Left hindlimb (tissue), 1 donor: ENCODE measurements around the gene NDUFAB1.
"Not testable (repeated sequence)": the region's sequence is repeated elsewhere in the genome, so short reads cannot be mapped to it uniquely, and the experiment has no call there.

Source experiments
- DNase-seq: peaks from one replicate; pipeline ENCODE4 v3.0.0-alpha.2; 2018

NDUFAB1 gene

DNA sequence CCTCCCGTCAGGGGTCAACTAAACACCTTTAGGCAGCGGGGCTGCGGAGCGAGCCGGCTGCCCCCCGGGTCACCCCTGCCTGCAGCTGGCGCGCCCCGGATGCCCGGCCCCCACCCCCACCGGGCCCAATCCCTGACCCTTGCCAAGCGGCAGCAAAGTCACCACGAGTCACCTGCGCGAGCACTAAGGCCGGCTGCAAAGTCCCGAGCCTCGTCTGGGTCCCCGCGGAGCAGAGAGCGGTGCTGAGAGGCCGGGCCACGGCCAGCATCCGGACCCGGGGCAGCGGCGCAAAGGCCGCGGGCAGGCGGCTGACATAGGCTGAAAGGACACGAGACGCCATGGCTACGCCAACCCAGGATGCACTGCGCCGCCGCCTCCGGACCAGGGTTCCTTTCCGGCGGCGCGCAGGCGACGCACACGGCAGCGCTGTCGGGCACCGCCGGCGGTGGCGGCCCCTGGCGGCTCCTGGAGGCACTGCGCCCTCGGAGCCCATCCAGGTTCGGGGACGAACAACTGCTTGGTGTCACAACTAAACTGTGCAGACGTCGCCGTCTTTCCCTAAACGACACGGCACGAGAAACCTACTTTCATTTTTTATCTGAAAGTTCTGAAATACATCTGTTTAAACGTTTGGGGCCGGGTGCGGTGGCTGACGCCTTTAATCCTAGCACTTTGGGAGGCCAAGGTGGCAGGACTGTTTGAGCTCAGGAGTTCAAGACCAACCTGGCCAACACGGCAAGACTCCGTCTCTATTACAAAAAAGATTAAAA lies at the start of gene NDUFAB1:
Gene NDUFAB1, minus strand, starts transcription at position 366 of the 770 bp plus-strand sequence. Its CDS starts 26 bp downstream, at position 340.
- DNase-seq, result peak; percentile 91

DNA sequence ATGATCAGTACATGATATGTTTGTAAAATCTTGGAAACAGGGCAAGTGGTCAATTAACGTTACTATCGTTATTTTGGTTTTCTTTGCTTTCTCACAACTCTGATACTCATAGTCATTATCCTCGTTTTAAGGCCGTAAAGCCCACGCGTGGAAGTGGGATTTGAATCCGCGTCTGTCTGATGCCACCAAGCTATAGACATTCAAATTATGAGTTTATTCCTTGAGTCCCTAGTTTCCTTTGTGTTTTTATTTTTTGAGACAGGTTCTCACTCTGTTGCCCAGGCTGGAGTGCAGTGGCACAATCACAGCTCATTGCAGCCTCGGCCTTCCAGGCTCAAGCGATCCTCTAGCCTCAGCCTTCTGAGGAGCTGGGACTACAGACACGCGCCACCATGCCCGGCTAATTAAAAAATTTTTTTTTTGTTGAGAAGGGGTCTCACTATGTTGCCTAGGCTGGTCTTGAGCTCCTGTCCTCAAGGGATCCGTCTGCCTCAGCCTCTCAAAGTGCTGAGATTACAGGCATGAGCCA lies 46.2 kb upstream of the NDUFAB1 start:
- no peak for DNase-seq

DNA sequence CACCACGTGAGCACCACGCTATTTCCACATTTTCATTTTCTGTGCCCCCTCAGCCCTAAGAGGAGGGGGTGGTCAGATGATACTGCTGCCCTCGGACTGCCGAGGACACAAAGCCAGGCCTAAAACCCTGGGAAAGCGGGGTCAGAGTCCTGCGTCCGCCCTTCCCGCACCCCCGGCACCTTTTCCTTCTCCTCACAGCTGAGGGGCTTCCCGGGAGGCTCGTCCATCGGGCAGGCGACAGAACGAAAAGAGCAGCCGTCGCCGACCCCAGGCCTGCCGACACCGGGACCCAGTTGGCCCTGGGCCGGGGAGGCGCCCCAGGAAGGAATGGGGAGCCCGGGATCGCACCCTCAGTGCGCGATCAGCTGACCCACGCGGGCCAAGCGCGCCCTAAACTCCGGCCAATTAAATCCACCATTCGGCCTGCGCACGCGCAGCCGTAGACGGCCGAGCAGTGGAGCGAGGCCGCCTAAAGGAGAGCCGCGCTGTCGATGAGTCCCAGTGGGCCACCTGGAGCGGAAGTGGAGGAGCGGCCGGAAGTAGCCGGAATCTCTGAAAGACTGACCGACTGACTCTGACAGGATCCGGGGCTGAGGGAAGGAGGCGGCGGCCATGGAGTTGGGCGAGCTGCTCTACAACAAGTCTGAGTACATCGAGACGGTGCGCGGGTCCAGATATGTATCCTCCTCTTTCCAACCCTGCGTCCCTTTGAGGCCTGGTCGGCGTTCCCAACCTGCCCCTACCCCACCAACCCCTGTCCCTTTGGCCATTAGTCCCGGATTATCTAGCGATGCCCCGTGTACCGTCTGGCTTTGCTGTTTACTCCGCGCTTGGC lies 45.0 kb upstream of the NDUFAB1 start, which contains the start of the genes DCTN5 and PALB2:
Gene DCTN5, plus strand, starts transcription at position 536 of the 835 bp plus-strand sequence. Its CDS starts 77 bp downstream, at position 613.
Gene PALB2, minus strand, starts transcription at position 380 of the 835 bp plus-strand sequence. Its CDS starts 153 bp downstream, at position 227.
- peak; percentile 95 for DNase-seq

DNA sequence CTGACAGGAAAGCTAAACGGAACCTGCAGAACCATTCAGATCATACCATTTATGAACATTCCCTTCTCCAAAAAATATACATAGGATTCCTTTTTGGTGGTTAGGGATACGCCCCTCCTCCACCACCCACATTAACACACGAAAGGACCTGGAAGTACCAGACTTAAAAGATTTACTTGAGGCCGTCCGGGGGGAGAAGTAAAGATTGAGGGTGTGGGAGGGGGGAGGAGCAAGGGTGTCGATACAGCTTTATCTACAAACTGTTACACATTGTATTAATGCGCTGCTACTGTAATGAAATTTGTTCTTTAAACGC lies 44.5 kb upstream of the NDUFAB1 start:
- peak; percentile 30 for DNase-seq

DNA sequence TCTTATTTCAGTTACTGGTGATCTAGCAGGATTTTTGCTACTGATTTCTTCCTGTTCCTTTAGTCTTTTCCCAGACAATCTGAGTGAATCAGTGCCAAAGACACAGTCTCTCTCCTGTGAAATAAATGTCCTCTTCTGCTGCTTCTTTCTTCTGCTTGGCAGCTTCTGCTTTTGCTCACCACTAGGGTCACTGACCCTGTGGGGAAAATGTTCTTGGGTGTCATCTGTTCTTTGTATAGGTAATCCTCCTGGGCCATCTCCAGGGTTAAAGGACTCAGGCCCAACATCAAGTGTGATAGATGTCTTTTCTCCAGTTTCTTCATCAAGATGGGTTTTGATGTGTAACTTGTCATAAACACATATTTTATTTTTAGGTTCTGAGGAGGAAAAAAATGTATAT lies 39.8 kb upstream of the NDUFAB1 start:
- no peak for DNase-seq

DNA sequence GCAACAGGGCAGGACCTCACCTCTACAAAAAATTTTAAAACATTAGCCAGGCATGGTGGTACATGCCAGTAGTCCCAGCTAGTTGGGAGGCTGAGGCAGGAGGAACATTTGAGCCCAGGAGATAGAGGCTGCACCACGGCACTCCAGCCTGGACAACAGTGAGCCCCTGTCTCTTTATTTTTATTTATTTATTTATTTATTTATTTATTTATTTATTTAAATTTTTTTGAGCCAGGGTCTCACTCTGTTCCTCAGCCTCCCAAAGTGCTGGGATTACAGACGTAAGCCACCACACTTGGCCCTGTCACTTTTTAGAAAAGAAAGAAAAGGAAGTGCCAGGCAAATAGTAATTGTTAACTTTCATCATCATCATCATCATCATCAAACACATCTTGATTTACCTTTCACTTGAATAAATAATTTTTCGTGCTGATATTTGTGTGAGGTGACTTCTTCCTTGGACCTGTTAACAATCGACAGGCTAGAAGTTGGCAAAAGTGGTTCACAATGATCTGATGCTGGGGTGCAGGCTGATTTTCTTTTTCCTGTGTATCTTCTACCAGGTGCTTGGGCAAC lies 38.4 kb upstream of the NDUFAB1 start:
- no peak for DNase-seq

DNA sequence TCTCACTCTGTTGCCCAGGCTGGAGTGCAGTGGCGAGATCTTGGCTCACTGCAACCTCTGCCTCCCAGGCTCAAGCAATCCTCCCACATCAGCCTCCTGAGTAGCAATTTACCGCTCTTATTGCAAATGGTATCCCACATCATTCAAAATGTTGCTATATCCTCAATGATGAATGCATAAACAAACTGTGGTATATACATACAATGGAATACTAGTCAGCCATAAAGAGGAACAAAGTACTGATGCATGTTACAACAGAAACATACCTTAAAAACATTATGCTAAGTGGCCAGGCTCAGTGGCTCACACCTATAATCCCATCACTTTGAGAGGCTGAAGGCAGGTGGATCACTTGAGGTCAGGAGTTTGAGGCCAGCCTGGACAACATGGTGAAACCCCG lies 35.8 kb upstream of the NDUFAB1 start:
- not testable (repeated sequence) for DNase-seq

DNA sequence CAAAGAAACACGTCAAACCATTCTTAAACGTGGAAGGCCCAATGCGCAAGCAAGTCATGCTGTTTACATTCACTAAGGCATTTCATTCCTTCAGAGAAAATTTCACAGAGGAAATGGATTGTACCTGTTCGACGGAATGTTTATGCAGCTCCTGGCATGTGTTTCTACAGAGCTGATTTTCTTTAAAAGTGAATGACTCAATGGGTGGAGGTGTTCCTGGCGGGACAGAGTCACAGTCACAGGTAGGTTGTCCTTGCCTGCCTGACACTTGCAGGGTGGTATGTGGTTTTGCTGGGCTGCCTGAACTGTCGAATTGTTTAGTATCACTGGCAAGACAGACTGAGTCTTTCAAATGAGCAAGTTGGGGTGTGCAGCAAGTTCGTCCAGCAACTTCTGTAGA lies 33.4 kb upstream of the NDUFAB1 start:
- no peak for DNase-seq

DNA sequence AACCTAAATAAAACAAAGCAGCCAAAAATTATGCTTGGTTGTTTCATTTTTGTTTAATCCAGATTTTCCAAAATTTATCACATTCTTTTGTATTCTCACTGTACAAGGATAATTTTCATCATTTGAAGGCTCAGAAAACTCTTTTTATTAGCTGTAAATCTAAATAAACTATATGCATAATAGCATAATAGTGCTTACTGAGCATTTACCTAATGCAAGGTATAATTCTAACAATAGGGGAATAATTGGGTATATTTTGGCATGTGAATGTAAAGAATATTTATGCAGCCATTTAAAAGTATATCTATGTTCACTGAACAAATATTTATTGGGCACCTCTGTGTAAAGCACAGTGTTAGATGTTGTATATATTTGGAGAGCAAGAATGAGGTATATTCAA lies 28.0 kb upstream of the NDUFAB1 start:
- no peak for DNase-seq

DNA sequence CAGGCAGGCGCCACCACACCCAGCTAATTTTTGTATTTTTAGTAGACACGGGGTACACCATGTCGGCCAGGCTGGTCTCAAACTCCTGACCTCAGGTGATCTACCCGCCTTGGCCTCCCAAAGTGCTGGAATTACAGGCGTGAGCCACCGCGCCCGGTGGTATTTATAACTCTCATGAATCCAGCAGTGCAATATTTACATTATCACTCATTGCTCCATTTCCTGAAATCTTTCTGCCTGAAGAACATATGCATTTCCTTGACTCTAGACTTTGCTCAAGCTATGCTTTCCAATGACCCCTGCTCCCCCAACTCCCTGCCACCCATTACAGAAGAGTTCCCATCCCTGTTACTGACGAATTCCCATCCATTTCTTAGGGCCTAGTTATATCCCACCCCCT lies 19.7 kb upstream of the NDUFAB1 start:
- DNase-seq, result no peak

DNA sequence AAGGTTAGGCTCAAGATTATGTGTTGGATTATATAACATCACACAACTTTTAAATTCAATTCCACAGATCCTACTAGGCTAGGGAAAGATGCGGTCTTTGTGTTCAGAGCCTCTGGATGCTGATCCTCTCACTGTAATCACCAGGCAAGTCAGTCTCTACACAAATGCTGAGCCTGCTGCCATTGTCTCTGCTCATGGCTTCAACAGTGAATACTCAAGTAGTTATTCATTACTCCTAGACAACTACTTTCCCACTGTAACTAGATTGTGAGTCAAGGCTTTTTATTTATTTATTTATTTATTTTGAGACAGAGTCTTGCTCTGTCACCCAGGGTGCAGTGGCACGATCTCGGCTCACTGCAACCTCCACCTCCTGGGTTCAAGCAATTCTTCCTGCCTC lies 15.8 kb upstream of the NDUFAB1 start:
- DNase-seq, result no peak

DNA sequence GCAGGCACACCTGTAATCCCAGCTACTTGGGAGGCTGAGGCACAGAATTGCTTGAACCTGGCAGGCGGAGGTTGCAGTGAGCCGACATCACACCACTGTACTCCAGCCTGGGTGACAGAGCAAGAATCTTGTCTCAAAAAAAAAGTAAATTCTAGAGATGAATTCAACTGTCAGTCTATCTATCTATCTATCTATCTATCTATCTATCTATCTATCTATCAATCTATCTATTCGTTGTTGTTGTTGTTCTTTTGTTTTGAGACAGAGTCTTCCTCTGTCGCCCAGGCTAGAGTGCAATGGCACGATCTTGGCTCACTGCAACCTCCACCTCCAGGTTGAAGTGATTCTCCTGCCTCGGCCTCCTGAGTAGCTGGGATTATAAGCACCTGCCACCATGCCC lies 14.8 kb upstream of the NDUFAB1 start:
- DNase-seq, result not testable (repeated sequence)

DNA sequence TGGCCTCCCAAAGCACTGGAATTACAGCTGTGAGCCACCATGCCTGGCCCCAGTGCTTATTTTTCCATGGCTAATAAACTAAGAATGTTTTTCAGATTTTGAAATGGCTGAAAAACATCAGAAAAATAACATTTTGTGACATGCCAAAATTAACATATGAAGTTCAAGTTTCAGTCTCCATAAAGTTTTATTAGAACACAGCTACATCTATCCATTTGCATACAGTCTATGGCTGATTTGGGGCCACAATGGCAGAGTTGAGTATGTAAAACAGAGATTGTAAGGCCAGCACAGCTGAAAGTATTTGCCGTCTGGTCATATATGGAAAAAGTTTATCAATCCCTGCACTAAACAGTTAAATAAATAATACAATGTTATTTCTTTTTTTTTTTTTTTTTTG lies 13.8 kb upstream of the NDUFAB1 start:
- DNase-seq, result no peak

DNA sequence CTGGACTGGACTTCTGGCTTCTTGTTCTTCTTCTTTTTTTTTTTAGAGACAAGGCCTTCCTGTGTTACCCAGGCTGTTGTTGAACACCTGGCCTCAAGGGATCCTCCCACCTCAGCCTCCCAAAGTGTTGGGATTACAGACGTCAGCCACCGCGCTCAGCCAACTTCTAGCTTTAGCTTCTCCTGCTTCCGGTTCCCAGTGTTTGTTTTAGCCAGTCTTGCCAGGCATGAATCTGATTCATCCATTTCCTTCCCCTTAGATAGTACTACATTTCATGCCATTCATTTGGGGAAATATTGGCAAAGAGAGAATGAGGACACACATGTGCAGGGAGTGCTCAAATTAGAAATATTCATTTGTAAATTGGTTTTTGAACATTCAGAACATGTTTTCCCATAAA lies 12.1 kb upstream of the NDUFAB1 start:
- DNase-seq, result no peak

DNA sequence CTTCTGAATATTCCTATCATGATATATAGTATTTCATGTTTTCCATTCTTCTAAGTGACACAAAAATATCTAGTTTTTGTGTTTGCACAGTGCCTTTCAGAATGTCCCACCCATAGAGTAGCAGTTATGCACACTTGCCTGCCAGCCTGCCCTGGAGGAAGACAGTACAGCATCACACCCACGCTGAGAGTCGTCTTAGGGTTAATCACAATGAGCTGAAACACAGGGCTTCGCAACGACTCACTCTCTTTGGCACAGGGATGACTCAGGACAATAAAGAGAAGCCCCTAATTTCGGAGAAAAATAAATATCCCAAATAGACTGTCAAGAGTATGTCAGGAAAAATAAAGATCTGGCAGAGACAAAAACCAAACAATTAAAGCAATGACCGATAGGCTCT lies 11.6 kb upstream of the NDUFAB1 start:
- DNase-seq, result no peak

DNA sequence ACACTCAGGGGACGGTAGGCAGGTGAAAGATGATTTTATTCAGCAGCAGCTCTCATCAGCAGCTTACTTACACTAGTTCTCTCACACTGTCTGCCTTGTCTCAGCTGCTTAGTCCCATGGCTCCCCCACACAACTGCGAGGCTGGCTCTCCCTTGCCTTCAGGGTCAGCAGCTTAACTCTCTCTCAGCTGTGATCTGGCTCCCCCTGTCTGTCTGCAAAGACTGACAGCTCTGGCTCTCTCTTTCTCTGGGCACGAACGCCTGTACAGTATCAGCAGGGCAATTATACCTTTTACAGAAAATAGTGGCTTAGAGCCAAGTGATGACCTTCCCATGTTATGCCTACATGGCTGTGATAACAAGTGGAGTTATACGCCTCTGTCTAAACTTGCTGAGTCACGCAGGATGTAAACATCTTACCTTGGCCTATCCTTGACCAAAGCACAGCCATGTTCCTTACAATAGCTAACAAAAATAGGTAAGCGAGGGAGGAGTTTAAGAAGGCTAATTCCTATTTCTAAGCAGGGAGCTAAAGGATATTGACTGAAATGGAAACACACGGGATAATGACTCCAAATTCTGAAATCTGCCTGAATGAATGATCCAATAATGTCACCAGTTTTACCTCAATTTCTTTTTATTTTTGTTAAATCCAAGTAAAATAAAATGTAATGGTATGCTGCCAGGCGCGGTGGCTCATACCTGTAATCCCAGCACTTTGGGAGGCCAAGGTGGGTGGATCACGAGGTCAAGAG lies 1.1 kb upstream of the NDUFAB1 start:
- DNase-seq, result no peak

DNA sequence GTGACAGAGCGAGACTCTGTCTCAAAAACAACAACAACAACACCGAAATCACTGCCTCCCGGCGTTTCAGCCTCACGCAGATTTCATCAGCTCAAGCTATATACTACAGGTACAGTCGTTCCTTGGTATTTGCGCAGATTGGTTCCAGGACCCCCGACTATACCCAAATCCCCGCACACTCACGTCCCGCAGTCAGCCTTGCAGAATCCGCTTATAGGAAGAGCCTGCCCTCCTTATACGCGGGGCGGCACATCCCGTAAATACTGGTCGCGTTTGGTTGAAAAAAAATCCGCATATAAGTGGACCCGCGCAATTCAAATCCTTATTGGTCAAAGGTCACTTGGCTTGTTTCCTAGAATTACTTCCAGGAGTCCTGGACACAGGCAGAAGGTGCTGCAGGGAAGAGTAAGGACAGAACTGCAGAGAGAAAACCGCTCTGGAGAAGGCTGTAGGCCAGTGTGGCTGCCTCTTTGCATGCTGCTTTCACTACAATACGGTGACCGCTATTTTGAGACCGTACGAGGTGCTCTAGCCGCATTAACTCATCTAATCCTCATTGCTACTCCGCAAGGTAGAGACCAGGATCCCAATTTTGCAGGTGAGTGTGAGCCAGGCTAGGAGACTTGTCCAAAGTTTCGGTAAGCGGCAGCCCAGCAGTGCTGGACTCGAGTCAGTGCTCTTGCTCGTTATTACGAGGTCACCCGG lies 718 bp downstream of the NDUFAB1 start:
- DNase-seq, result no peak

DNA sequence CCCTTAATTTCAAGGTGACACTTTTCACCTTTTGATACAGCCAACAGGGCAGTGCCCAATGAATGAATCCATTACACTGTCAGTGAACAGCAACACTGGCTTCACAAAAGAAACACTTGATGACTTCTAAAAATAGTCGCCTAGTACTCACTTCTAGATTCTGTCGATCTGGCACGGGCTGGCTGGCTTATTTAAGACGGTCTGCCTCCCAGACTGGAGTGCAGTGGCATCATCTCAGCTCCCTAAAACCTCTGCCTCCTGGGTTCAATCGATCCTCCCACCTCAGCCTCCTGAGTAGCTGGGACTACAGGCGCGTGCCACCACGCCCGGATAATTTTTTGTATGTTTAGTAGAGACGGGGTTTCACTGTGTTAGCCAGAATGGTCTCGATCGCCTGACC lies 1.9 kb downstream of the NDUFAB1 start:
- no peak for DNase-seq

DNA sequence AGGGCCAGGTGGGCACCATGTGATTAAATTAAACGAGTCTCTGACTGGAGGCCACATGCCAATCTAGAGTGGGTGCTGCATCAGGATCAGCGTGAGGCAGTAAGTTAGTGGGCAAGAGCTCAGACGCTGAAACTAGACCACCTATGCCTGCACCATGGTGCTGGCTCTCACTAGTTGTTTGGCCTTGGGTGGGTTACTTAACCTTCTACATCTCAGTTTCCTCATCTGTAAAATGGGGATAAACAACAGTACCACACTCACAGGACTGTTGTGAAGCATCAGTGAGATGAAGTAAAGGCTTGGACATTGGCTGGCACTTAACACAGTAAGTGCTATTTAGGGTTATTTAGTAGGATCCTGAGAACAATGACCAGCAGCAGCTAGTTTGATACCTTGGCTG lies 5.9 kb downstream of the NDUFAB1 start:
- no peak for DNase-seq

DNA sequence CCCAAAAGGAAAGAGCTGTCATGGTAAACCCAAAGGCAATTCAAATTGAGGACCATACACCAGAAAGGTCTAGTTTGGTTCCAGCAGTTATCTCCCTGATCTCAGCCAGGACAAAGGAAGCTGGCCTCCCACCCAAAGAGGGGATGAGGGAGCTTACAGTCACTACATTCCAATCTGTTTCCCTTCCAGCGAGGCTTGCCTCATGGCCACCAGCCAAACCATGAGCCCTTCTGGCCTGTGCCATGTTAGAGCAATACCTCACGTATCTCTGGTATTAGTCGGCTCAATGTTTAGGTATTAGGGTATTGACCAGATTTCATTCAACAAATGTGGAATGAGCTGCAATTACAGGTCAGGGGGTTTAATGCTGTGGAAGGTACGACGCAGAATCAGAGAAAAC lies 8.4 kb downstream of the NDUFAB1 start:
- DNase-seq, result no peak

DNA sequence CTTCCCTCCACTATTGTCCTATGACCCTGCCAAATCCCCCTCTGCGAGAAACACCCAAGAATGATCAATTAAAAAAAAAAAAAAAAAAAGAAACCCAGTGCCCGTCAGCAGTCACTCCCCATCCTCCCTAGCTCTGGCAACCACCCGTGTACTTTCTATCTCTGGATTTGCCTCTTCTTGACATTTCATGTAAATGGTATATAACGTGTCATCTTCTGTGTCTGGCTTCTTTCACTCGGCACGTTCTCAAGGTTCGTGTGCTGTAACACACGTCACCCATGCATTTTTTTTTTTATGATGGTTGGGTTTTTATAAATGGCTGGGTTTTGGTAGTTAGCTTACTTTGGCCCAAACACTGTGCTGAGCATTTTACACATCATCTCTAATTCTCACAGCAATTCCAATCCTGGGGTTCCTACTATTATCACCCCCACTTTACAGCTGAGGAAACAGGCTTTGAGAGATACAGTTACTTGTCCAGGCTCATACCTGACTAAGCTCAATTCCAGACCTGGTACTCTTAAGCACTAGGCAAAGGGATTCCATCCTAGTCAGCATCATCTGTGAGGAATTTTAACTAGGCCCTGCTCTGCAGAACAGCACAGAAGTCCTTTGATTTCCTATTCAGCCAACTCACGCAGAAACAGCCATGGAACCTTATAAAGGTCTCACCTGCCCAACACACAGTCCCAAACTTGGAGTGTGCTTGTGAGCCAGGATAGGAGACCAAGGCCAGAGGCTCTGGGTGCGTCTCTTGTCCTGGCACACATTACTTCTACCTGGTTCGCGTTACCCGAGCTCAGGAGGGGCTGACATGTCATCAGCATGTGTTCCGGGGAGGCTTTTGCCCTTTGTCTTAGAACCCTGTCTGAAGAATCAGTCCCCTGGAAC lies 11.7 kb downstream of the NDUFAB1 start:
- DNase-seq, result no peak
